SK-N-SH treated with all-trans-retinoic acid at 6 μM for 48 hours (cell line): ENCODE results near the gene ZFP91.

Source experiments
- ATAC-seq: fragments of 200-7000 bp; cut with Tn5 transposase; 3 replicates; pipeline ENCODE4 v1.9.1; 2020; ENCODE audit warnings: mild to moderate bottlenecking, moderate library complexity
- ESRRG ChIP-seq: fragments of 250-450 bp; sonication (Bioruptor Pico); IDR thresholded peaks from 2 replicates; pipeline ENCODE4 v1.6.1; 2021; ENCODE audit warnings: mild to moderate bottlenecking
- GLIS3 ChIP-seq: fragments of 250-450 bp; sonication (Bioruptor Pico); IDR thresholded peaks from 2 replicates; pipeline ENCODE4 v1.5.0; 2020; ENCODE audit warnings: mild to moderate bottlenecking, moderate library complexity
- ISL1 ChIP-seq: fragments of 250-450 bp; sonication (Bioruptor Pico); IDR thresholded peaks from 2 replicates; pipeline ENCODE4 v2.1.2; 2022; ENCODE audit warnings: mild to moderate bottlenecking, moderate library complexity
- OSR1 ChIP-seq: fragments of 250-450 bp; sonication (Bioruptor Pico); IDR thresholded peaks from 2 replicates; pipeline ENCODE4 v1.8.0; 2022; ENCODE audit warnings: moderate library complexity, mild to moderate bottlenecking, inconsistent platforms
- PPARA ChIP-seq: fragments of 250-450 bp; sonication (Bioruptor Pico); IDR thresholded peaks from 2 replicates; pipeline ENCODE4 v1.5.0; 2020; ENCODE audit warnings: mild to moderate bottlenecking, borderline replicate concordance
- SNAI2 ChIP-seq: fragments of 250-450 bp; sonication (Bioruptor Pico); IDR thresholded peaks from 2 replicates; pipeline ENCODE4 v1.5.0; 2020; ENCODE audit warnings: mild to moderate bottlenecking, moderate library complexity
- TCF4 ChIP-seq: fragments of 250-450 bp; sonication (Bioruptor Pico); IDR thresholded peaks from 2 replicates; pipeline ENCODE4 v1.8.0; 2021; ENCODE audit warnings: mild to moderate bottlenecking, moderate library complexity, borderline replicate concordance
- TOX ChIP-seq: fragments of 250-450 bp; sonication (Bioruptor Pico); IDR thresholded peaks from 2 replicates; pipeline ENCODE4 v1.8.0; 2021; ENCODE audit warnings: mild to moderate bottlenecking, moderate library complexity, borderline replicate concordance
- TSHZ2 ChIP-seq: fragments of 250-450 bp; sonication (Bioruptor Pico); IDR thresholded peaks from 2 replicates; pipeline ENCODE4 v1.5.0; 2020; ENCODE audit warnings: mild to moderate bottlenecking, moderate library complexity
- ZFP3 ChIP-seq: fragments of 250-450 bp; sonication (Bioruptor Pico); IDR thresholded peaks from 2 replicates; pipeline ENCODE4 v1.5.0; 2020; ENCODE audit warnings: mild to moderate bottlenecking, moderate library complexity
- ZFP30 ChIP-seq: fragments of 450-650 bp; formaldehyde crosslinking; IDR thresholded peaks from 2 replicates; pipeline ENCODE4 v1.5.0; 2022; ENCODE audit warnings: mild to moderate bottlenecking, moderate library complexity
- TF ChIP-seq, protein P1 (sequence below): fragments of 250-450 bp; sonication (Bioruptor Pico); IDR thresholded peaks from 2 replicates; pipeline ENCODE4 v1.5.1; 2021; ENCODE audit warnings: mild to moderate bottlenecking, moderate library complexity
- TF ChIP-seq, protein P2 (sequence below): fragments of 250-450 bp; sonication (Bioruptor Pico); IDR thresholded peaks from 2 replicates; pipeline ENCODE4 v1.8.0; 2021; ENCODE audit warnings: low read depth, mild to moderate bottlenecking, moderate library complexity, borderline replicate concordance
- TF ChIP-seq, protein P3 (sequence below): fragments of 250-450 bp; sonication (Bioruptor Pico); IDR thresholded peaks from 2 replicates; pipeline ENCODE4 v1.5.1; 2020; ENCODE audit warnings: low read depth, mild to moderate bottlenecking, moderate library complexity

ZFP91 gene

GRCh38 chr11:58659404-58659803, 80.5 kb downstream of the ZFP91 start (continued):
- no peak for TF ChIP-seq ESRRG (CRISPR knock-in tag)
- TF ChIP-seq TOX: no peak
- TF ChIP-seq GLIS3 (CRISPR knock-in tag): no peak
- TF ChIP-seq OSR1 (CRISPR knock-in tag): no peak
- TF ChIP-seq, protein P1, sequence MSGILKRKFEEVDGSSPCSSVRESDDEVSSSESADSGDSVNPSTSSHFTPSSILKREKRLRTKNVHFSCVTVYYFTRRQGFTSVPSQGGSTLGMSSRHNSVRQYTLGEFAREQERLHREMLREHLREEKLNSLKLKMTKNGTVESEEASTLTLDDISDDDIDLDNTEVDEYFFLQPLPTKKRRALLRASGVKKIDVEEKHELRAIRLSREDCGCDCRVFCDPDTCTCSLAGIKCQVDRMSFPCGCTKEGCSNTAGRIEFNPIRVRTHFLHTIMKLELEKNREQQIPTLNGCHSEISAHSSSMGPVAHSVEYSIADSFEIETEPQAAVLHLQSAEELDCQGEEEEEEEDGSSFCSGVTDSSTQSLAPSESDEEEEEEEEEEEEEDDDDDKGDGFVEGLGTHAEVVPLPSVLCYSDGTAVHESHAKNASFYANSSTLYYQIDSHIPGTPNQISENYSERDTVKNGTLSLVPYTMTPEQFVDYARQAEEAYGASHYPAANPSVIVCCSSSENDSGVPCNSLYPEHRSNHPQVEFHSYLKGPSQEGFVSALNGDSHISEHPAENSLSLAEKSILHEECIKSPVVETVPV (CRISPR knock-in tag): no peak

DNA sequence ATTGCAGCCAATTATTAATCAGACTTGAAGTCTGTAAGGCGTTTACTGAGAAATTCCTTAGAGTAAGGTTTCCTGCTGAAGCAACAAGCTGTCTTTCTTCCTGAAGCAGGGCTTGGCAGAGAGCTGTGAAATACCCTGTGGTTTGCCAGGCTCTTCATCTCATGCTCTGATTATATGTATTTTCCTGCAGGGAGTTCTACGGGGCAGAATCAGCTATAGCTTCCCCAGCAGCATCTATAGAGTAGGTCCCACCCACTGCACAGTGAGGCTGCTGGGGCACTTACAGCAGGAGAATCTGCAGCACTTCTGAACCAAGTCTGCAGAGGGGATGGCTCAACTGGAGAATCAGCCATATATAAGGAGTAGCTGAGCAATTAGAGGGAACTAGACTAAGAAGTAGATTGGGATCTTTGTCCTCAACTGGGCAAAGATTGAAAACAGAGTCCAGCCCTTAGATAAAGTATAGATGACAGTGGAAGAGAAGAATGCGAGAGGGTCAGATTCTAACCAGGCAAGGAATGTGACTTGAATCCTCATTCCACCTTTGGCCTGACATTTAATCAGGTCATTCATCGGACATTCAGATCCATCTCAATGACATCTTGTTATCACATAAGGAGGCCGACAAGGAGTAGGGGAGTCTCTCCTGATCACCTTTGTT, 81.2 kb downstream of the ZFP91 start:
- ATAC-seq: peak; percentile 40

More for the DNA sequence above, 81.2 kb downstream of the ZFP91 start:
- no peak for TF ChIP-seq PPARA (CRISPR knock-in tag)
- TF ChIP-seq ISL1: no peak
- TF ChIP-seq, protein P2, sequence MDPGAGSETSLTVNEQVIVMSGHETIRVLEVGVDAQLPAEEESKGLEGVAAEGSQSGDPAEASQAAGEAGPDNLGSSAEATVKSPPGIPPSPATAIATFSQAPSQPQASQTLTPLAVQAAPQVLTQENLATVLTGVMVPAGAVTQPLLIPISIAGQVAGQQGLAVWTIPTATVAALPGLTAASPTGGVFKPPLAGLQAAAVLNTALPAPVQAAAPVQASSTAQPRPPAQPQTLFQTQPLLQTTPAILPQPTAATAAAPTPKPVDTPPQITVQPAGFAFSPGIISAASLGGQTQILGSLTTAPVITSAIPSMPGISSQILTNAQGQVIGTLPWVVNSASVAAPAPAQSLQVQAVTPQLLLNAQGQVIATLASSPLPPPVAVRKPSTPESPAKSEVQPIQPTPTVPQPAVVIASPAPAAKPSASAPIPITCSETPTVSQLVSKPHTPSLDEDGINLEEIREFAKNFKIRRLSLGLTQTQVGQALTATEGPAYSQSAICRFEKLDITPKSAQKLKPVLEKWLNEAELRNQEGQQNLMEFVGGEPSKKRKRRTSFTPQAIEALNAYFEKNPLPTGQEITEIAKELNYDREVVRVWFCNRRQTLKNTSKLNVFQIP: no peak
- no peak for TF ChIP-seq GLIS3 (CRISPR knock-in tag)
- TF ChIP-seq TCF4 (CRISPR knock-in tag): no peak
- no peak for TF ChIP-seq TSHZ2 (CRISPR knock-in tag)
- no peak for TF ChIP-seq ZFP30 (CRISPR knock-in tag)
- TF ChIP-seq TOX: no peak
- TF ChIP-seq, protein P3, sequence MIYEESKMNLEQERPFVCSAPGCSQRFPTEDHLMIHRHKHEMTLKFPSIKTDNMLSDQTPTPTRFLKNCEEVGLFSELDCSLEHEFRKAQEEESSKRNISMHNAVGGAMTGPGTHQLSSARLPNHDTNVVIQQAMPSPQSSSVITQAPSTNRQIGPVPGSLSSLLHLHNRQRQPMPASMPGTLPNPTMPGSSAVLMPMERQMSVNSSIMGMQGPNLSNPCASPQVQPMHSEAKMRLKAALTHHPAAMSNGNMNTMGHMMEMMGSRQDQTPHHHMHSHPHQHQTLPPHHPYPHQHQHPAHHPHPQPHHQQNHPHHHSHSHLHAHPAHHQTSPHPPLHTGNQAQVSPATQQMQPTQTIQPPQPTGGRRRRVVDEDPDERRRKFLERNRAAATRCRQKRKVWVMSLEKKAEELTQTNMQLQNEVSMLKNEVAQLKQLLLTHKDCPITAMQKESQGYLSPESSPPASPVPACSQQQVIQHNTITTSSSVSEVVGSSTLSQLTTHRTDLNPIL (CRISPR knock-in tag): no peak
- TF ChIP-seq SNAI2 (CRISPR knock-in tag): no peak
- no peak for TF ChIP-seq ZFP3 (CRISPR knock-in tag)
- TF ChIP-seq, all 23 proteins: peak for 0
